Stimulated activated CD8-positive, alpha-beta memory T cell treated with anti-CD3 and anti-CD28 coated beads, Interleukin-12 subunit alpha, Interleukin-12 subunit beta, amount 100 ng/mL, for 4 hours (primary cell): ENCODE results near the gene RAB30.

Experiments used
- DNase-seq: peaks from one replicate; pipeline ENCODE4 v3.0.0-alpha.2; 2020; ENCODE audit warnings: low read depth

The RAB30 gene

DNA sequence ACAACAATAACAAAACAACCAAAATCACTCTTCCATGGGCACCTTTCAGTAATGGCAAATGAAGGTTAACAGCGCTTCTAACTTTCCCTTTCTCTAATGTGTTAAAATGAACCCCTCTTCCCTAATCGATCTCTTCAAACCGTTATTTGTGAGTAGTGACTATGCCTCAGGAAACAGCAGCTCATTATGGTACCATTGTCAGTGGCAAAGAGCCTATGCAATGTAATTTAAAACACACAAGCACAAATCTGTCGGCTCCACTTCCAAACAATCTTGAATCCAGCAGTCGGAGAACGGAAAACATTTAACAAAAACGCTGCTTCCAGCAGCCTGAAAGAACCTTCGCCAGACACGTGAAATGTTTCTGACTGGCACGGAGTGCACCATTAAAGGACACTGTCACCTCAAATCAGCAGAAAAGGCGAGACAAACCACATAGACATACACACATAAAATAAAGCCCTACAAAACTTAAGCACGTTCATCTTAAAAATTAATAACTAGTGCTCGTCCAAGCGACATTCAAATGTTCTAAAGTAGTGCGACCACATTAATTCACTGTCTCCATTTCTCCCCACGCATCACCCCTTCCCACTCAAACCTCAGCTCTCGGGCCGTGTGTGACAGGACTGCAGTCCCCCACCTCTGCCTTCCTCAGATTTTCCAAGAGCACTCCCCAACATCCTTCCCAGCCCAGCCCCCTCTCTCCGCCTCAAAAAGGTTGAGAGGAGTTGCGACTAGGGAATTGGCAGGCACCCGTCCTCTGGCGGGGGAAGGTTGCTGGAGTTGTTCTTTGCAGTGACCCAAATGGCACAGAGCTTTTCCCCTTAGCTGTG lies 748 bp downstream of the RAB30 start:
- peak; percentile 12 for DNase-seq

GRCh38 chr11:83070044-83070701 lies 1.5 kb downstream of the RAB30 start:
- DNase-seq, result no peak

DNA sequence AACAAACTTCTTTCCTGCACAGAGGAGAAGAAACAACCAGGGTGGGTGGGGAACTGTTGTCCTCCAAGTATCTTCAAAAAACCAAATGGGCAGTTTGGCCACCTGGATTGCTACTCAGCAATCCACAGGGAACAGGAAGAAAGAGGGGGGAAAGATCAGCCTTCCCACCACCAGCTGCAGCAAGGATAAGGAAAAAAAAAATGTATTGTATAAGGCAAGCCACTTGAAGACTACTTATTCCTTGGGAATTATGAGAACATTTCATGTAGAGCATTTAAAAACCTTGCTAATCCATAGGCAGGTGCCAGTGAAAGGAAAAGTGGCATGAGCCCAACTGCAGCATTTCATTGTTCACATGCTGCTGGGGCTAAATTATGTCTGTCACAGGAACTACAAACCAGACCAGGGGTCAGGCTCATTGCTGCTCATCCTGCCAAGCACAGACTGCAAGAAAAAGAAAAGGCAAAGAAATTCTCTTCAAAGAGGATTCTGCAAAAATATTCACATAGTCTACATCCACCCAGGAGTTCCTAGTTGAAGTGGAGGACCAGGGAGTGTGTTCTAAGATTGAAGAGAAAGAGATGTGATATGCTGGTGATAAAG lies 2.2 kb downstream of the RAB30 start:
- no peak for DNase-seq

- no peak for DNase-seq
Measured at GRCh38 chr11:83068568-83068967, 3.1 kb downstream of the RAB30 start.

DNA sequence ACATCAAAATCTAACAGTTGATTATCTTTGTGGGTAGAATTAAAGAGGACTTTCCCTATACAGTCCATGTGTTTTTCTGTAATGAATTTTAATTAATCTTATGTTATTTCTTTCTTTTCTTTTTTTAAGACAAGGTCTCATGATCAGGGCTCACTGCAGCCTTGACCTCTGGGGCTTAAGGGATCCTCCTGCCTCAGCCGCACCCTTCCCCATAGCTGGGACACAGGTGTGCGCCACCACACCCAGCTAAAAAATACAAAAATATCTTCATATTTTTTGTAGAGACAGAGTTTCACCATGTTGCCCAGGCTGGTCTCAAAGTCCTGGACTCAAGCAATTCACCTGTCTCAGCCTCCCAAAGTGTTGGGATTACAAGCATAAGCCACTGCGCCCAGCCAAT lies 7.7 kb downstream of the RAB30 start:
- DNase-seq, result no peak

DNA sequence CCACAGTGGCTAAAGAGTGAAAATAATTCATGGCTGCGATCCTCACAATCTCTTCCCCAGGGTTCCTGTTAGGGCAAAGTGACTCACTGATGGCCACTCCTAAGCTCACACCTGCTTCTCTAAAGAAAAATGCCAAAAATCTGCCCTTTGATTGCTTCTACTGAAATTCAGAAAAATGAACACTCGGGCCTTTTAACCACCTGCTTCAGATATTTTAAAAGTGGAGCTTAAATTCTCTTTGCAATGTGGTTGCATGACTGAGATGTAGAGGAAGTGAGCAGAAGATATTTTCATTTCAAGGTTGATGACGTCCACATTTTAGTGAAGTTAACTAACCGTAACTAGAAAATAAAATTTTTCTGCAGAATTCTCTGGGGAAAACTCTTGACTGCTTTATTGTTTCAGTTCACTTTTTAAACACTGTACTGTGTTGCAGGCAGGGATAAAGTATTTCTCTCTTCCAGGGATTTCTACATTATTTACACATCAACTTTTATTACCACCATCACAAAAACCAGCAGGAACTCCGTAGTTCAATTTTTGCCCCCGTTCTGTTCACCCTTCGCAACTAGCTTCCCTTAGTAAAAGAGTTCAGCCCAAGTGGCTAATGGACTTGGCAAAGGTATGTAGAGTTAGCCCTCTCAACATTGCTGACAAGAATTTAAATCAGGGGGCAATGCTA lies 8.5 kb downstream of the RAB30 start:
- DNase-seq, result no peak

DNA sequence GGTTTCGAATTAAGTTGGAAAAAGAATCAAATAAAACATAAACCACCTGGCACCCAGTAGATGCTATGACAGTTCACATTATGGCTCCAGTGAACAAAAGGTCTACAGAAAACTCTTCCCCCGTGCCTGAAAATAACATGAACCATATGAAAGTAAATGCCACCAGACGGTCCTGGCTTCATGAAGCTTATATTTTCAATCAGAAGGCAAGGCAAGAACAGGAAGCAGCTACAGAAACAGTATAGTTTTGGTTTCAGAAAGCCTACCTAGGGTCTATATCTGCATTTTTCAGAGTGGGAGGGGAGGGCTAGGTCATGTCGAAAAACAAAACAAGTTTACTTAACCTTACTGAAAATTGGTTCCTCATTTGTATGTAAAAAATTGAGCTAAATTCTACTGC lies 9.8 kb downstream of the RAB30 start:
- DNase-seq, result no peak

GRCh38 chr11:83060965-83061364 lies 10.7 kb downstream of the RAB30 start:
- no peak for DNase-seq

DNA sequence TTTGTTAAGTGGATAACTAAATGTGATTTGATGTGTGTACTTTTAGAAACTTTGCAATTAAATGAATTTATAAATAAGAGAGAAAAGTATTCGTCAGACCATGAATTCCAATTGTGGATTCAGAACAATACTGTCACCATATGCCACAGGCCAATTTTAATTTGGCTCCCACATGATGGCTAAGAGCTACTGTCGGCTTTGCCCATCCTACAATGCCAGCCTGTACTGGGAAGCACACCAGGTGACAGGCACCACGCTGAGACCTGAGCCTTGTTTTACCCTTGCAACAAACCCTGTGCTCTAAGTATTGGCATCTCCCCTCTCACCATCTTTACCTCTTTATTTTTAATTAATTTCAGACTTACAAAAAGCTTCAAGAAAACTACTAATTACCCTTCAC lies 14.0 kb downstream of the RAB30 start:
- DNase-seq, result no peak

DNA sequence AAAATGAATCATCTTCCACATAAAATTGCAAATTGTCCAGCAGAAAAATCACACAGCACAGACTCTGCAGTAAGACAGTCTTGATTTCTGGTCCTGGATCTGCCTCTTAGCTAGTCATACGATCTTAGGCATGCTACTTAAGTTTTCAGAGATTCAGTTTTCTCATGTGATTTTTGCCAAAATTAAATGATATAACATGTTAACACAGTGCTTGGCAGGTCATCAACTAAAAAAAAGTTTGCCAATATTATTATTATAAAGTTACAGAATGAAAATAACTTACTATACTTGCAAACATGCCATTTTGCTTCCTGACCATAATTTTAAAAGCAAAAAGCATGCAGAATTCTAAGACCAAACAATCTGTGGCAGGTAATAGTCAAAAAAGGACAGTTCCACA lies 15.1 kb downstream of the RAB30 start:
- no peak for DNase-seq

GRCh38 chr11:83056204-83056603 lies 15.5 kb downstream of the RAB30 start:
- no peak for DNase-seq

DNA sequence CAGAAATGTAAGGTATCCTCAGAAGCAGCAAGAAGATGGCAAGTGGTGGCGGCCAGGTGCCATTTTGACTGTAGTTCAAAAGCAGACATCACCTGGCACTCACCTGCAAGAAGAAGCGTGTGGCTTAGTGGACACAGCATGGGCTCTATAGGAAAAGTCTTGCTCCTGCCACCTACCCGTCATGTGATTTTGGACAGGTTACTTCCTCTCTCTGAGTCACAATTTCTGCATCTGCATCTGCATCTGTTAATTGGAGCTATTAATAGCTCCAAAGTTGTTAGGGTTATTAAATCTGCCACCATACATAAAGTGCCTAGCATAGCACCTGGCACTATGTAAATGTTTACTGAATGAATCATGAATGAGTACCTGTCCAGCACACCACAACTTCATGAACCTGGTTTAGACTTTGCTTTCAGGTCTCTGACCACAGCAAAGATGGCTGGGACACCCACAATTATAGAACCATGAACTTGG lies 16.8 kb downstream of the RAB30 start:
- no peak for DNase-seq

GRCh38 chr11:83054001-83054400 lies 17.7 kb downstream of the RAB30 start:
- no peak for DNase-seq

DNA sequence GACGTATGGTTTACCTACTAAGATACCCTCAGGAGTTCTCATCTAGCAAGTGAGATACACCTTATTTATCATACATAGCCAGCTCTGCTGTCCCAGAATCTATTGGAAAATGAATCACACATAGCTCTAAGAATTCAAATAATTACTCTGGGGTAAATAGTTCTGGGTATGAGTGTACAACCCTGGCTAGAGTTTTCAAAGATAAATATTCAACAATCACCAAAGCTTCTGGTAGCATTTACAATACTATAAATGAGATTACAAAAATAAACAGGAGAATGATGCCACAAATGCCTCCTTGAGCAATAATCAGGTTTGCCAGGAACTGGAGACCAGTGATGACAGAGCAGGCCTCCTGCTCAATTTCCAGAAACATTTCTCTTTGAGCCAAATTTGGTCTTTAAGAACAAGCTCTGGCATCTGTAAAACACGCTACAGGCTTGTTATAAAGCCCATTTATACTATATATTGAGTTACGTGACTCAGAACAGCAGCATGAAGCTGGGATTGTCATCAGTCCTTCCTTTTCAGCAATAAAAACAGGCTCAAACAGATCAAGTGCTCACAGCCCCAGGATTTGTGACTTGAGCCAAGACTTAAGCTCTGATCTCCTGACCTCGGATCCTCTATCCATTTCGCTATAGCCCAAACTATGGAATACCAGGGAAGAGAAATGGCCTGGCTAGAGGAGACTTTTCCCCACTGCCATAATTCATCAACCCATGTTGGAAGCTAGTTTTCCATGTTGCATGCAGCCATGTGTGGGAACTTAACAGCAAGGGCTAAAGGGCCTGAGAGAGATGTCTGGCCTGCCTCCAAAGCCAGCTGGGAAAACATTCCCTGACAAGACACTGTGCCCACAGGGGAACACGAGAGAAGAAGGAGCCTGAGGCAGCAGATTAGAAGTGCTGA lies 19.7 kb downstream of the RAB30 start:
- no peak for DNase-seq

GRCh38 chr11:83047515-83048225 lies 24.0 kb downstream of the RAB30 start:
- DNase-seq, result no peak

- no peak for DNase-seq
Measured at GRCh38 chr11:83046621-83047172, 25.0 kb downstream of the RAB30 start.

GRCh38 chr11:83044958-83045712 lies 26.6 kb downstream of the RAB30 start:
- DNase-seq, result no peak

- no peak for DNase-seq
Measured at GRCh38 chr11:83042964-83043711, 28.6 kb downstream of the RAB30 start.

GRCh38 chr11:83041126-83041525 lies 30.6 kb downstream of the RAB30 start:
- DNase-seq, result no peak
